ENCODE results near the gene ASIC2.

Gene ASIC2

DNA sequence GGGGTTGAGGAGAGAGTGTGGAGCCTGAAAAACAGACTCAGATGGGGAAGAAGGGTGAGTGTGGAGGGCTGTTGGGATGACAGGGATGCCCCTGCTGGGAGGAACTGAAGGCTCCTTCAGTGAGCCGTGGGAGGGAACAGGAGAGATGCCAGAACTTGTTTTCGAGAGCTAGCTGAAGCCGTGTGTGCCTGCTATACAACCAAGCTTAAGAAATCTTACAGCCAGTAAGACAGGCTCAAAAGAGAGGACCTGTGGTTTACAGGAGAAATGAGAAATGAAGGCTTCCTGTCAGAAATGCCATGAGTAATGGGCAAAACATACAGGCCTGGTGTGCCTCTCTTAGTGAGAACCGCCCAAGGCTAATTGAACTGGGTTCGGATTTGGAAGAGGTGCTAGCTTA lies 201.8 kb downstream of the ASIC2 start:
- H3K4me3 ChIP-seq (ENCODE audit: control insufficient read depth, low read depth, low read length) = no peak overlapping the region
- DNase-seq (ENCODE audit: low read depth) = no peak
- no peak for TF ChIP-seq CTCF (IDR thresholded peaks at IDR 0.05; ENCODE audit: control insufficient read depth, insufficient read depth, low read depth, low read length, missing control alignments)

DNA sequence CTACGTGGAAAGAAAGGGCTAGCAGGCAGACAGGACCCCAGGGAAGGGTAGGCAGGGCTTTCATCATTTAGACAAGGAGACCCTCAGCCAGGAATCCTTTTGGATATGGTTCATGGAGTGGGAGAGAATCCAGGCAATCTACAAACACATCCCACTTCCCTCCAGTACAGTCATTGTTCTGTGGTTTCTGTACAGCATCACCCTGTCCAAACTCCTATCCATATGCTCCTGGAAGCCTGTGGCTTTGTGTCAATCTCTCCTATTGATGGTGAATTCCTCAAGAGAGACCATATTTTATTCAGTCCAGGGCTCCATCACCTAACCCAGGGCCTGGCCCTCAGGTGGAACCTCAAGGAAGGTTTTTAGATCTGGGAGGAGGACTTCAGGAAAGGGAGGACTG lies 202.3 kb downstream of the ASIC2 start:
- no peak for TF ChIP-seq CTCF (IDR thresholded peaks at IDR 0.05; ENCODE audit: control insufficient read depth, insufficient read depth, low read depth, low read length, missing control alignments)
- H3K4me3 ChIP-seq (ENCODE audit: control insufficient read depth, low read depth, low read length) = no peak overlapping the region
- no peak for DNase-seq (ENCODE audit: low read depth)

DNA sequence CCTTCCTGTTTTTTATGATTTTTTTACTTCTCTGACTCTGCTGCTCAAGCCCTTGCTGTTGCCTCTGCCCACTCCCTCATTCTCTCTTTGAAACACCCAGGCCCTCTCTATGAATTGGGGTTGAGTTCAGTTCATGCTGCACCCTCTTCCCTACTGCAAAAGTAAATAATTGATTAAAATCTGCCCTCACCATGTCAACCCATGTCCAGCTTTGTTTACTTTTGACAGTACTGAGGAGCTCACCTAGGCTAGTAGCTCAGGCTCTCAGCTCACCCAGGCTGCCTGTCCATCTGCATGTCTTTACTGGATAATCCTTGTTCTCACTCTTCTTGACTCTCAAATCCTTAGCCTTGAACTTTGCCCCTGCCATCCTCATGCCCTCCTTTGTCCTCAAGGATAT lies 206.2 kb downstream of the ASIC2 start:
- no peak for DNase-seq (ENCODE audit: low read depth)
- no peak overlapping the region for H3K4me3 ChIP-seq (ENCODE audit: control insufficient read depth, low read depth, low read length)
- TF ChIP-seq CTCF (IDR thresholded peaks at IDR 0.05; ENCODE audit: control insufficient read depth, insufficient read depth, low read depth, low read length, missing control alignments) = no peak

DNA sequence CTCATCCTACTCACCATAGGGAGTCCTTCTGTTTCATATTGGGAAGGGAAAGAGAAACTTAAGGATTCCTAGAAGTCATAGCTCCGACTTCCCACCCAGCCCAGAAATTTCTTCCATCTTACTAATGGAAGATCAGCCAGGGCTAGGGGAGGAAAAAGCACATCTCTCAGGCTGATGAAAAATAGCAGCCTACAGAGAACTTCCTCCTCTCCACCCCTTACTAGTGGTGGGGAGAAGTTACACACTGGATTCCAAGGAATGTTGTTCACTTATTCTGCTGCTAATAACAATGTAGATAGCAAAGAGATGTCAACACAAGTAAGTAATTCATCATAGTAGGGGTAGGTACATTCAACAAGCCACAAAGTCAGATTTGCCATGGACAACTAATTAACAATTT lies 207.1 kb downstream of the ASIC2 start:
- no peak for TF ChIP-seq CTCF (IDR thresholded peaks at IDR 0.05; ENCODE audit: control insufficient read depth, insufficient read depth, low read depth, low read length, missing control alignments)

GRCh38 chr17:33085256-33085655 lies 207.8 kb downstream of the ASIC2 start:
- DNase-seq (ENCODE audit: low read depth) = no peak
- no peak overlapping the region for H3K4me3 ChIP-seq (ENCODE audit: control insufficient read depth, low read depth, low read length)
- no peak for TF ChIP-seq CTCF (IDR thresholded peaks at IDR 0.05; ENCODE audit: control insufficient read depth, insufficient read depth, low read depth, low read length, missing control alignments)

More for the DNA sequence above, 207.1 kb downstream of the ASIC2 start:
- H3K4me3 ChIP-seq (ENCODE audit: control insufficient read depth, low read depth, low read length) = no peak overlapping the region
- DNase-seq (ENCODE audit: low read depth) = no peak

DNA sequence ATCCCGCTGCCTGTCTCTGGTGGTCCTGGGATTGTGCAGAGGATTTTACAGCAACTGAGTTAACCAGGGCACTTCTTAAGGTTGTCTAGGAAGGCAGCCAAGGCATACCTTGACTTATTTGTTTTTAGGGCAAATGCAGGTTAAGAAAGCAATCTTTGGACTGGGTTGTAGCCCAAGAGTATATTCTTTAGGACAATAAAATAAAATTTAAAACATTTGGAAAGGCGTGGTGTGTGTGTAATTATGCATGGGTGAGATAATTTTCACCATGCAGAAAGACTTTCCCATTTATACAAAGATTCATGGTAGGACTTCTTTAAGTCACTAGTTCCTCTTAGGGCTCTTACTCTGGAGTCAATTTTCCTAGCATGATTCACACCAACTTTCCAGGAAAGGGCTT lies 208.3 kb downstream of the ASIC2 start:
- DNase-seq (ENCODE audit: low read depth) = no peak
- no peak for TF ChIP-seq CTCF (IDR thresholded peaks at IDR 0.05; ENCODE audit: control insufficient read depth, insufficient read depth, low read depth, low read length, missing control alignments)
- no peak overlapping the region for H3K4me3 ChIP-seq (ENCODE audit: control insufficient read depth, low read depth, low read length)
